Astrocyte (in vitro differentiated cells and primary cell): ENCODE measurements around the gene PXK. TPM values are rescaled to one million over a fixed set of nuclear protein-coding genes. Genes with fewer than 3 reads are reported as not detected.

Experiments
- DNase-seq: peaks from one replicate; pipeline ENCODE4 v3.0.0-alpha.2; 2010; ENCODE audit warnings: low read depth
- FAIRE-seq: peaks from 2 replicates; lab custom pipeline; 2011; peaks lifted over from hg19 to GRCh38; lab: Jason Lieb, UNC
- H2AFZ ChIP-seq: 2 replicates; pipeline ENCODE4 v1.6.0; 2012; ENCODE audit warnings: low read depth, low read length, inconsistent platforms
- H3K27ac ChIP-seq: 2 replicates; pipeline ENCODE4 v1.5.1; 2011; ENCODE audit warnings: low read depth, low read length, inconsistent platforms
- H3K27me3 ChIP-seq: 2 replicates; pipeline ENCODE4 v1.6.0; 2011; ENCODE audit warnings: low read length, inconsistent platforms; ENCODE audit not compliant: insufficient read depth
- H3K36me3 ChIP-seq: 2 replicates; pipeline ENCODE4 v1.5.1; 2011; ENCODE audit warnings: low read length, inconsistent platforms; ENCODE audit not compliant: insufficient read depth
- H3K4me1 ChIP-seq: 2 replicates; pipeline ENCODE4 v1.5.1; 2011; ENCODE audit warnings: low read length, inconsistent platforms; ENCODE audit not compliant: insufficient read depth
- H3K4me2 ChIP-seq: 2 replicates; pipeline ENCODE4 v1.6.0; 2012; ENCODE audit warnings: low read length, inconsistent platforms
- H3K4me3 ChIP-seq: 2 replicates; pipeline ENCODE4 v1.5.1; 2011; ENCODE audit warnings: low read depth, mild to moderate bottlenecking, low read length, inconsistent platforms; ENCODE audit not compliant: insufficient read depth
- H3K79me2 ChIP-seq: 2 replicates; pipeline ENCODE4 v1.6.0; 2012; ENCODE audit warnings: mild to moderate bottlenecking, low read length, inconsistent platforms; ENCODE audit not compliant: insufficient read depth
- H3K9ac ChIP-seq: 2 replicates; pipeline ENCODE4 v1.6.0; 2012; ENCODE audit warnings: mild to moderate bottlenecking, low read length, inconsistent platforms
- H3K9me3 ChIP-seq: 2 replicates; pipeline ENCODE4 v1.5.1; 2012; ENCODE audit warnings: low read depth, mild to moderate bottlenecking, low read length, inconsistent platforms; ENCODE audit not compliant: insufficient read depth
- H4K20me1 ChIP-seq: 2 replicates; pipeline ENCODE4 v1.6.0; 2012; ENCODE audit warnings: low read length, inconsistent platforms; ENCODE audit not compliant: insufficient read depth
- H3K27ac Mint-ChIP-seq: one replicate; pipeline ENCODE4 v1.8.0; 2021; ENCODE audit warnings: mild to moderate bottlenecking, mixed read lengths; ENCODE audit not compliant: unreplicated experiment
- H3K27me3 Mint-ChIP-seq: one replicate; pipeline ENCODE4 v1.8.0; 2021; ENCODE audit warnings: low read depth, mixed read lengths; ENCODE audit not compliant: unreplicated experiment
- H3K36me3 Mint-ChIP-seq: one replicate; pipeline ENCODE4 v1.8.0; 2021; ENCODE audit warnings: low read depth, mixed read lengths; ENCODE audit not compliant: unreplicated experiment
- H3K4me1 Mint-ChIP-seq: one replicate; pipeline ENCODE4 v1.8.0; 2021; ENCODE audit warnings: low read depth, mixed read lengths; ENCODE audit not compliant: unreplicated experiment
- H3K4me3 Mint-ChIP-seq: one replicate; pipeline ENCODE4 v1.8.0; 2021; ENCODE audit warnings: mild to moderate bottlenecking, moderate library complexity, mixed read lengths; ENCODE audit not compliant: unreplicated experiment
- H3K9me3 Mint-ChIP-seq: one replicate; pipeline ENCODE4 v1.8.0; 2021; ENCODE audit warnings: mild to moderate bottlenecking, mixed read lengths; ENCODE audit not compliant: unreplicated experiment
- EZH2 ChIP-seq: IDR thresholded peaks from 2 replicates; pipeline ENCODE4 v1.6.1; 2012; ENCODE audit warnings: mild to moderate bottlenecking, low read length, inconsistent platforms; ENCODE audit not compliant: insufficient read depth
- total RNA-seq: library from RNA; stranded (reverse); gene quantifications from 2 replicates; pipeline ENCODE4 v1.2.1, GENCODE V29; 2021
- TF ChIP-seq, protein P1 (sequence below): IDR thresholded peaks from 2 replicates; pipeline ENCODE4 v1.5.1; 2011; ENCODE audit warnings: low read depth, mild to moderate bottlenecking, inconsistent platforms, low read length, moderate library complexity; ENCODE audit not compliant: insufficient read depth

Gene PXK
- total RNA-seq, 1 donor from 2014 or later, result 10.5 TPM

GRCh38 chr3:58427661-58428361 is 95.1 kb downstream of the PXK start:
- no peak overlapping the region for H3K9ac ChIP-seq
- Mint-ChIP-seq H3K27ac (no peak overlapping the region), H3K4me1 (peaks cover 9% of the 10 kb centered on the region), H3K4me3 (no peak overlapping the region), H3K36me3 (peaks cover 10% of the 10 kb centered on the region), H3K9me3 (no peaks in the 10 kb centered on the region), H3K27me3 (no peaks in the 10 kb centered on the region)
- H3K79me2 ChIP-seq, result peaks cover 18% of the 10 kb centered on the region
- DNase-seq (no peak), FAIRE-seq (no peak)
- TF ChIP-seq, protein P1, sequence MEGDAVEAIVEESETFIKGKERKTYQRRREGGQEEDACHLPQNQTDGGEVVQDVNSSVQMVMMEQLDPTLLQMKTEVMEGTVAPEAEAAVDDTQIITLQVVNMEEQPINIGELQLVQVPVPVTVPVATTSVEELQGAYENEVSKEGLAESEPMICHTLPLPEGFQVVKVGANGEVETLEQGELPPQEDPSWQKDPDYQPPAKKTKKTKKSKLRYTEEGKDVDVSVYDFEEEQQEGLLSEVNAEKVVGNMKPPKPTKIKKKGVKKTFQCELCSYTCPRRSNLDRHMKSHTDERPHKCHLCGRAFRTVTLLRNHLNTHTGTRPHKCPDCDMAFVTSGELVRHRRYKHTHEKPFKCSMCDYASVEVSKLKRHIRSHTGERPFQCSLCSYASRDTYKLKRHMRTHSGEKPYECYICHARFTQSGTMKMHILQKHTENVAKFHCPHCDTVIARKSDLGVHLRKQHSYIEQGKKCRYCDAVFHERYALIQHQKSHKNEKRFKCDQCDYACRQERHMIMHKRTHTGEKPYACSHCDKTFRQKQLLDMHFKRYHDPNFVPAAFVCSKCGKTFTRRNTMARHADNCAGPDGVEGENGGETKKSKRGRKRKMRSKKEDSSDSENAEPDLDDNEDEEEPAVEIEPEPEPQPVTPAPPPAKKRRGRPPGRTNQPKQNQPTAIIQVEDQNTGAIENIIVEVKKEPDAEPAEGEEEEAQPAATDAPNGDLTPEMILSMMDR, result no peak
- no peak for TF ChIP-seq EZH2
- H4K20me1 ChIP-seq, result peaks cover 17% of the 10 kb centered on the region
- H2AFZ ChIP-seq, result no peak overlapping the region
- H3K27me3 ChIP-seq, result no peaks in the 10 kb centered on the region
- no peak overlapping the region for H3K4me2 ChIP-seq
- peaks cover 3% of the 10 kb centered on the region for H3K4me1 ChIP-seq
- H3K36me3 ChIP-seq, result peaks cover 56% of the 10 kb centered on the region
- no peak overlapping the region for H3K4me3 ChIP-seq
- H3K27ac ChIP-seq, result no peak overlapping the region
- H3K9me3 ChIP-seq, result no peaks in the 10 kb centered on the region

DNA sequence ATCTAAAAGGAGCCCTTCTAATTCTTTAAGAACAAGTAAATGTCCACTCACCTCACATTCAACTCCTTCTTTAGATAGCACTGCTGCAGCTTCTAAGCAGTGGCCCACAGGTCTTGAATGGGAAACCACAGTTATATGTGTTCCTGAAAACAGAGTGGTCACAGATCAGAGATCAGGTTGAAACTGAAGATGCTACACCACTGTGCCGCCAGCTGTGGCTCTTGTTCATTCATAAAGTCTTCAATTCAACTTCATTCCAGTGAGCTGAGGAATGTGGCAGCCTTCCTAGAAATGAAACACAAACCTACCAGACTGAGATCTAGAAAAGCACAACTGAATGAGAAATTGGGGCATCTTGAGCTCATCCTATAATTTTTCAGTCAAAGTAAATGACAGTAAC is 97.0 kb downstream of the PXK start:
- Histone ChIP-seq H3K9ac (no peak overlapping the region), H3K4me1 (peaks cover 11% of the 10 kb centered on the region), H3K36me3 (peaks cover 53% of the 10 kb centered on the region), H4K20me1 (peaks cover 21% of the 10 kb centered on the region), H2AFZ (no peak overlapping the region), H3K79me2 (peaks cover 26% of the 10 kb centered on the region), H3K4me2 (no peak overlapping the region), H3K9me3 (no peaks in the 10 kb centered on the region), H3K4me3 (no peak overlapping the region), H3K27me3 (no peaks in the 10 kb centered on the region), H3K27ac (no peak overlapping the region)
- H3K27ac Mint-ChIP-seq, result no peak overlapping the region
- H3K4me1 Mint-ChIP-seq, result peaks cover 15% of the 10 kb centered on the region
- no peaks in the 10 kb centered on the region for H3K27me3 Mint-ChIP-seq
- H3K9me3 Mint-ChIP-seq, result no peaks in the 10 kb centered on the region
- no peak for TF ChIP-seq EZH2
- TF ChIP-seq, protein P1, result no peak
- FAIRE-seq (no peak), DNase-seq (no peak)
- no peak overlapping the region for H3K4me3 Mint-ChIP-seq
- H3K36me3 Mint-ChIP-seq, result peaks cover 10% of the 10 kb centered on the region

DNA sequence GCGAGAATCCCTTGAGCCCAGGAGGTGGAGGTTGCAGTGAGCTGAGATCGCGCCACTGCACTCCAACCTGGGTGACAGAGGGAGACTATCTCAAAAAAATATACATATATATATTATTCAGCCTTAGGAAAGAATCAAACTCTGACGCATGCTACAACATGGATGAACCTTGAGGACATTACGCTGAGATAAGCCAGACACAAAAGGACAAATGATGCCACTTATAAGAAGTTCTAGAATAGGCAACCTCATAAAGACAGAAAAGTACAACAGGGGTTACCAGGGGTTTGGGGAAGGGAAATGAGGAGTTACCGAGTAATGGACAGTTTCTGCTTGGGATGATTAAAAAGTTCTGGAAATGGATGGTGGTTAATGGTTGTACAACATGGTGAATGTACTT is 100.2 kb downstream of the PXK start:
- TF ChIP-seq, protein P1, result no peak
- TF ChIP-seq EZH2, result no peak
- Histone ChIP-seq H3K27ac (peak overlapping the region; percentile 96), H3K79me2 (peaks cover 26% of the 10 kb centered on the region), H3K9ac (peak overlapping the region; percentile 95), H3K4me3 (peak overlapping the region; percentile 89), H3K27me3 (no peaks in the 10 kb centered on the region), H3K36me3 (peaks cover 38% of the 10 kb centered on the region), H3K9me3 (no peaks in the 10 kb centered on the region), H4K20me1 (peaks cover 20% of the 10 kb centered on the region), H3K4me1 (peaks cover 18% of the 10 kb centered on the region), H2AFZ (peak overlapping the region; percentile 95), H3K4me2 (peak overlapping the region; percentile 100)
- Mint-ChIP-seq H3K4me1 (peaks cover 34% of the 10 kb centered on the region), H3K27me3 (no peaks in the 10 kb centered on the region), H3K36me3 (peaks cover 10% of the 10 kb centered on the region), H3K9me3 (no peaks in the 10 kb centered on the region), H3K27ac (peak overlapping the region; percentile 91), H3K4me3 (peak overlapping the region; percentile 98)
- DNase-seq (no peak), FAIRE-seq (no peak)
